Measurements from ENCODE around the gene ABCC4.
"Not testable (repeated sequence)": the region's sequence is repeated elsewhere in the genome, so short reads cannot be mapped to it uniquely, and the experiment has no call there.

The ABCC4 gene

DNA sequence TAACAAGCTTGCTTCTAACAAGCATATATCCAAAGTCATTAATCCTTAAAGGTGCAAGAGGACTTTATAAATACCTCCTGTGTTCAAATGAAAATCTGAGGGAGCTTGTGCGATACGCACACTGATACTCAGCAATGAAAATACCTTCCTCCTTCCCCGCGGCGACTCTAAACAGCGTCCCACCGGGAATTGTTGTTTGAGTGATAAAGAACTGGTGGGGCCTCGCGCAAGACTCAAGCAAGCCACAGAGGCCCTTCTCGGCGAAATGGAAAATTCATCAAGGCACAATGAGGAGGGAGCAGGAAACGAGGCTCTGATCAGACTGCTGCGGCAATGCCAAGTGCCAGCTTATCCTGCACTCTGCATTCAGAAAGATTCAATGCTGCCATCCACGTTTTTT lies 126.7 kb downstream of the ABCC4 start:
- in situ Hi-C loops (cut with HindIII; ENCODE audit: low sequenced_read_pairs), result no loop called here

DNA sequence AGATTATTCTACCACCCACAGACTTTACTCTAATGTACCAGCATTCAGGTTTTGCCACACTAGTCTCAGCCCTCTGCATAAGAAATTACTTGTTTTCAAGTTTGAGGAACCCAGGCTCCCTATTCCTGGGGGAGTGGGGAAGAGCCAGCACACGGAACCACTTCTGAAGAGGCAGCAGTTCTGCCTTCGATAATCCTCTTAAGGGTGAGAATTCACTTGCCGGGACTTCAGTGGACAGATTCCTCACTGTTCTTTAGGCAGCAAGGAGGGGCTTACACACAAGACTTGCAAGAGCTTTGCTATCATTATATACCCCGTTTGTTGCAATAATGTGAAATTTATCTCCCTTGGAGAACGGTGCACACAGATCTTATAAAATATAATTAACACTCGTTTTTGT lies 133.1 kb downstream of the ABCC4 start:
- in situ Hi-C loops (cut with HindIII; ENCODE audit: low sequenced_read_pairs), result no loop called here

DNA sequence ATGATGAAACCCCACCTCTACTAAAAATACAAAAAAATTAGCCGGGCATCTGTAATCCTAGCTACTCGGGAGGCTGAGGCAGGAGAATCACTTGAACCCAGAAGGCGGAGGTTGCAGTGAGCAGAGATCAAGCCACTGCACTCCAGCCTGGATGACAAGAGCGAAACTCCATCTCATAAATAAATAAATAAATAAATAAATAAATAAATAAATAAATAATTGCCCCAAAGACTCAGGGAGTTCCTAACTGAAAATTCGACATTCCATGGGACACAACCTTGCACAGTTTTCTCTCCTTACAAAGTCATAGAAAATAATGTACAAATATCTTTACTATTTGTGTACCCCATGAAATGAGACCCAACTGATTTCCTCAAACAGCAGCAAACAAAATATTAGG lies 134.2 kb downstream of the ABCC4 start:
- in situ Hi-C loops (cut with HindIII; ENCODE audit: low sequenced_read_pairs), result not testable (repeated sequence)

DNA sequence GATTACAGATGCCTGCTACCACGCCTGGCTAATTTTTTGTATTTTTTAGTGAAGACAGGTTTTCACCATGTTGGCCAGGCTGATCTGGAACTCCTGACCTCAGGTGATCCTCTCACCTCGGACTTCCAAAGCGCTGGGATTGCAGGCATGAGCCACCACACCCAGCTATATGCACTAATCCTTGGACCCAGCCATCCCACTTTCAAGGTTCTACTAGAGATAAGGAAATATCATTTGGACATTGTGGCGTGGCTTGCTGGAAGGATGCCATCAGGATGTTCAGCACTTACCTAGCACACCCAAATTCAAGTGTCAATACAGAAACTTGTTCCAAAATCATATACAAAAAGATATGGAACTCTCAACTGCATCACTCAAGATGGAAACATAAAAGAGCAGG lies 136.4 kb downstream of the ABCC4 start:
- in situ Hi-C loops (cut with HindIII; ENCODE audit: low sequenced_read_pairs), result no loop called here

DNA sequence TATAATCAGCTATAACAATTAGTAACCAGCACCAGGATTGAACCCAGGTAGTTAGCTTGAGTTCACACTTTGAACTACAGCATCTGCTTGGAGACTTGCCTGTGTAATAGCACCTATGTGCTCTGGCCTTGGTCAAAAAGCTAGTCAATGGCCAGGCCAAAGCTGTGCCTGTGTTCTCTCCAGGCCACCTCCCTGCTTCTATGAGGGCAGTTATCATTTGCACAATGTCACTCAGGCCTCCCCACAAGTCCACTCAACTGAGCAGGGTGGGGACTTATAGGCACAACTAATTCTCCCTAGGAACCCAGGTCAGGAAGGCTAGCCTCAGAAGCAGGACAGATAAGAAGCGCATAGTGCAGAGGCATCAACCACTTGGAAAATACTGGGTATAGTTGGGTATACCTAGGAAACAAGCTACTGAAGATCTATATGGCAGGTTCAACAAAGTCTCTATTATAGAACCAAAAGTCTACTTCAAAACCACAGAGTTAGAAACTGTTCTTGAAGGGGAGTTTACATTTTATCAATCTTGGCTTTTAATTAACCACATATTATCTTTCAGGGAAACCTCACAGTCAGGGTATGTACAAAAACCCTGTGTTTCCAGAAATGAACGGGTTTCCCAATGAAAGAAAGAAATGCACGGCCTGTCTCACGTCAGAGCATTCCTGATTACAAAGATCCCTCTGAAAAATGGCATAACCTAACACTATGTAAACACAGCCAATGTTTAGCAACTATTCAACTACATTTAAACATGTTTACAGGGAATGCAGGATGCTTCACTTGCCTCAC lies 140.9 kb downstream of the ABCC4 start:
- in situ Hi-C loops (cut with HindIII; ENCODE audit: low sequenced_read_pairs), result no loop called here

DNA sequence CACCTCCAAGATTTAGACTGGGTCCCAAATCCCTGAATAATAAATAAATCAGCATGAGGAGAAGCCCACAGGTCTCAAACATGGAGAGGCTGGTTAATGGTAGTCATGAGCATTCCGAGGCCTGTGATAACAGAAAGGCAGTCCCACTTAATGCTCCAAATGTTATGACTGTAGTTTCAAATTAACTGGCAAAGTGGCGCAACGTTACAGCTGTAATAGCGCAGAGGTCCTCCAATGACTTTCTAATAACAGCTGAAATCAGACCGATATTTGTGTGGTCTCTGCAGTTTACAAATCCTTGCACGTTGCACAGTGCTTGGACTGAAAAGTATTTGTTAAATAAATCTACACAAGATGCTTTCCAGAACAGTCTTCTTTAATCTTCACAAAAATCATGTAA lies 141.8 kb downstream of the ABCC4 start:
- in situ Hi-C loops (cut with HindIII; ENCODE audit: low sequenced_read_pairs), result no loop called here

DNA sequence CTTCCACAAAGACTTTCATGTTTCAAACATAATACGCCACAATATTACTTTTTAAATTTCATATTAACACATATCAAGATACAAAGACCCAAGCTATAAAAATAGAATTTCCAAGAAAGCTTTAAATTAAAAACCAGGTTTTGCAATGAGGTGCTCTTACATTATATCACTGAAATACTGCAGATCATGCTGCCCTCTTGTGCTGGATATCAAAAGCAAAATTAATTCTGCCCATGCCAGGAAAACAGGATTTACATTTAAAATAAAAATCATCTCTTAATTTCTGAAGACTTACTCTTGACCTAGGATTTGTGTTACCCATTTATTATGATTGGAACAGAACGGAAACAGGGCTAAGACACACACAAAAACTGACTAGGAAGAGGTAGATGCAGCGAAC lies 145.0 kb downstream of the ABCC4 start:
- in situ Hi-C loops (cut with HindIII; ENCODE audit: low sequenced_read_pairs), result no loop called here

DNA sequence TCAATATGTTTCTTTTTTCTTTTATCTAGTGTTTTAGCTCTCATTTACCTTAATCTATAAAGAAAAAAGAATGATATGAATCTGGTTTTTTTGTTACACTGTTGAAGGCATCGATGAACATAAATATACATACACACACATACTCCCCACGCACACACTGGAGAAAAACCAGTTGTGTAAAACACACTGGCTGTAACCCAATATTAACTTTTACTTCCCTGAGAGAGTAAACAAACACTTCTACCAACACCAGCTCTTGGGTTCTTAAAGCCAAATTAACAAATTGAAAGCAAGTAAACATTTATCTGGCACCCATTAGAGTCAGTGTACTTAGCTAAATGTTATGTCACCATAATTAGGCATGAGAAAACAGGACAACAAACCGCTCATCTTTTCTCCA lies 145.7 kb downstream of the ABCC4 start:
- in situ Hi-C loops (cut with HindIII; ENCODE audit: low sequenced_read_pairs), result no loop called here

DNA sequence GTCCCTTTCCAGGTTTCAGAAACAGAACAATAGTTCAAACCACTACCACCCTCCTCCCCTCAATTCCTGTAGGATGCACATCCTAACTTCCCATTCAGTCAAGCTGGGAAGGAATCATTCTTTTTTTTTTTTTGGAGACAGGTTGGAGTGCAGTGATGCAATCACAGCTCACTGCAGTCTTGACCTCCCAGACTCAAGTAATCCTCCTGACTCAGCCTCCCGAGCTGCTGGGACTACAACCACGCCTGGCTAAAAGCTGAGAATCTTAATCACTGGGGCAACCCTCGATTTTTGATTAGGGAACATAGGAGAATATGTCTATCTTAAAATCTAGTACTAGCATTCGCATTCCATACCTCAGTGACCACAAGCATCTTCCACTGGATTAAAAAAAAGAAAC lies 146.2 kb downstream of the ABCC4 start:
- in situ Hi-C loops (cut with HindIII; ENCODE audit: low sequenced_read_pairs), result no loop called here

DNA sequence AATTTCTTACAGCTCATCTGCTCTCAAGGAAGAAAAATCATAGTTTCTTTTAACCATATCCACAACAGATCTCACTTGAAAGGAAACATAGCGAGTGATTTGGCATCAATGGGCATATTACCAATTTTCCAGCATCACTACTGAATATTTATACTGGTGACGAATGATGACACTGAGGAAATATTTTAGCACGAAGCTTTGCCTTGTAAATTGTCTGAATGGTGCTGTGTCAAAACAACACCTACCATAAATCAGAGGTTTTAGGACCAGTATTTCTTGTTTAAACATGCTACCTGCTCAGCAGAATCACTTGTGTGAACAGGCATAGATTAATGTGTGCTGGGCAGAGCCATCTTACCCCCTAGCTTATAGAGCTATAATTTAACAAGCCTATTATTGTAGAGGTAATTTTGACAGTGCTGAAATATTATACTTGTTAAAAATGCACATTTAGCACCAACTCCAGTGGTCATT lies 146.8 kb downstream of the ABCC4 start:
- in situ Hi-C loops (cut with HindIII; ENCODE audit: low sequenced_read_pairs), result no loop called here

DNA sequence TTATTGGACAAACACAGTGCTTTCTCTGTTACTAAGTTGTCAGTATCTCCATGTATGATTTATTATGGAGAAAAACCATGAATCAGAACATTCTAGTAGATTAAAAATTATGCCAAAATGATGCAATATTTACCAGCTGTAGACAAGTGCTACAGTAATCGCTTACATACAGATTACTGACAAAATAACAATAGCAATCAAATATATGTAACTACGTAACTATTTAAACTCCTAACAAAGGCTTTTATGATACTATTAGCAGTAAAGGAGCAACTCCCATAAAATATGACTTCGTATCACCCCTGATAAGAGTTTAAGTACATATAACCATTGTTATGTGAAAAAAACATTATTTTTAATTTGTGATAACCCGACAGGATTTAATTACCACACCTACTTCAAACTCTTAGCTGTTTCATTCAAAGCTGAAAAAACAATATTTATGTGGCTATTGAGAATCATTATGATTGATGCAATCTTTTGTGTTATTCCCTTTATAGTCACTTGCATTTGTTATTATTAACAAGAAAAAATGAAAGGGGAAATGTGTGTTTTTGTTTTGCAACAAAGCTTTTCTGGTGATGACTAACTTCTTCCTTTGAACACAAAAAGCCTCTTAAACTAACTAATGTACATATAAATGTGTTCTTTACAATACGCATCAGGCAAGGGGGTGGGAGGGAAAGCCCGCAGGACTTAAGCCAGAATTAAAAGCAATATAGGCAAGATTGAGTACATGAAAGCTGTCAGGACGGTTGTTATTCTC lies 147.4 kb downstream of the ABCC4 start:
- in situ Hi-C loops (cut with HindIII; ENCODE audit: low sequenced_read_pairs), result no loop called here

DNA sequence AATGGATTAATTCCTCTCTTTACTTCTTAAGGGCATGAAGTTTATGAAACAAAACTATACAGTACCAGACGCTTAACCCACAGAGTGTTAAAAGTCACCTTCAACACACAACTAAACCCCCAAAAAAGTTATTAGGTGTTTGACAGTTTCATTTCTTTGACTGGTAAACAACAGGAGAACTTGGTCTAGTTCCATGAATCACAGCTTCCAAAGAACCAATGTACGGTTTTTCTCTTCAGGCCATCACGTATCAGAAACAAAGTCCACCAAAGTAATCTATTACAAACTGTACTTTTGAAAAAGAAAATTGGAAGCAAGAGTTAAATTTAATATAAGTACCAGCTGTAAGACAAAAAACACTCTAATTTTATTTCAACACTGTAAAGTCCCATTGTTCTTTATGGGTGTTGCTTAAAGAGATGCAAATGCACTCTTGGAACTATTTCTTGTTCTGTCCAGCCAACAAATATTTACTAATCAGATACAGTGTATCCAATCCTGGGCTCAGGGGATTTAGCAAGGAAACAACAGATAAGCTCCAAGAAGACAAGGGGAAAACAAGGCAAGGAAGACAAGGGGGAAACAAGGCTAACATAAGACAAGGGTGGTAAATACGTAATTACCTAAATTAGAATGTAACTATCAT lies 149.2 kb downstream of the ABCC4 start:
- in situ Hi-C loops (cut with HindIII; ENCODE audit: low sequenced_read_pairs), result no loop called here

DNA sequence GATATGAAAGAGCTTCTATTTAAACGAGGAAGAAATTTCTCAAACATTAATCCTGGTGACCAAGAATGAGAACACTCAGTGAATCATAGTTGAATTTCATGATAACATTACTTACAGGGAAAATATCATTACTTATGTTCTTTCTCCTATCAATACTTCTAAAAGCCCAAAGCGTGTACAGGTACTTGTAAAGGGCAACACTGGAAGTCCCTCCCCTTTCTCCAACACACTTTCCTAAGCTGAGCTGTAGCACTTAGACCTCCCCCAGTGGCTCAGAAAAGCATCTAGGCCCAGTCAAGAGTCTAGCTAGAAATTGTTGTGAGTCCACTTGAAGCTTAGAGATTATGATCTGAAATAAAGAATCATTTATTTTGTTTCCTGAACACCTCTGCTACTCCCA lies 150.7 kb downstream of the ABCC4 start:
- in situ Hi-C loops (cut with HindIII; ENCODE audit: low sequenced_read_pairs), result no loop called here

DNA sequence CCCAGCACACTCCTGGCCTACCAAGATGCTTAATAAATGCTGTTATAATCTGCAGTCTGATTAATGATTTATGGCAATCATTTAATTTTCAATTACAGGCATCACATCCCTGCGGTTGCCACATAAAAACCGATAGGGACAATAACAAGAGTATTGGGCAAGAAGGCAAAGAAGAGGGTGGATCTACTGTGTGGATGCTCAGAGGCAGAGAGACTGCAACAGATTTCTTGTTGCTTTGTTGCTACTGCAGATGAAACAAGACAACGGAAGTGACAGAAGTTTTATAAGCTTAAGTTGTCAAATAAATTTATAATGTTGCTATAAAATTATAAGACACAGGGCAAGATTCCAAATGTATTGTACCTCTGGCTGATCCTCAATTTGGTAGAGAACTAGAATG lies 154.8 kb downstream of the ABCC4 start:
- in situ Hi-C loops (cut with HindIII; ENCODE audit: low sequenced_read_pairs), result no loop called here

DNA sequence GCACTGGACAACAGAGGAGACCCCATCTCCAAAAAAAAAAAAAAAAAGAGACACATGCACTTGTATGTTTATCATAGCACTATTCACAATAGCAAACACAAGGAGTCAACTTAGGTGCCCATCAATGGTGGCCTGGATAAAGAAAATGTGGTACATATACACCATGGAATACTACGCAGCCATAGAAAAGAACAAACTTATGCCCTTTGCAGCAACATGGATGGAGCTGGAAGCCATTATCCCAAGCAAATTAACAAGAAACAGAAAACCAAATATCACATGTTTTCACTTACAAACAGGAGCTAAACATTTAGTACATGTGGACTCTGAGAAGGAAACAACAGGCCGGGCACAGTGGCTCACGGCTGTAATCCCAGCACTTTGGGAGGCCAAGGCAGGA lies 155.7 kb downstream of the ABCC4 start:
- in situ Hi-C loops (cut with HindIII; ENCODE audit: low sequenced_read_pairs), result no loop called here

DNA sequence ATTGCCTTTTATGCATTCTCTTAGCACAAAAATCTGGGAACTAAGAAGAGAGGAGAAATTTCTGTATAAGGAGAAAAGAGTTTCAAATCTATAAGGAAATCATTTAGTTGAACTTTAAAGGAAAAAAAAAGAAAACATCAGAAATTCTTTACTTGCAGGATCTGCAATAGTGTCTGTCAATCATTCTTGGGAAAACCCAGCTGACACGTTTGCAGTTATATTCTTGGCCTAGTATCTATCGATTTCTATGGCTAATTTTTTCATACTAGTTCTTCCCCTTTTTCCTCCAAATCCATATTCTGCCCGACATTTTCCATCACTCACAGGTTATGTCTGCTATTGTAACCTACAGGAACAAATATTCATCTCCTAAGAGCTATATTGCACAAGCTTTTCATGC lies 160.7 kb downstream of the ABCC4 start:
- in situ Hi-C loops (cut with HindIII; ENCODE audit: low sequenced_read_pairs), result loop anchor here (5.0 kb wide), 1 partner anchor 33 kb away; no protein-coding TSS in a partner anchor

DNA sequence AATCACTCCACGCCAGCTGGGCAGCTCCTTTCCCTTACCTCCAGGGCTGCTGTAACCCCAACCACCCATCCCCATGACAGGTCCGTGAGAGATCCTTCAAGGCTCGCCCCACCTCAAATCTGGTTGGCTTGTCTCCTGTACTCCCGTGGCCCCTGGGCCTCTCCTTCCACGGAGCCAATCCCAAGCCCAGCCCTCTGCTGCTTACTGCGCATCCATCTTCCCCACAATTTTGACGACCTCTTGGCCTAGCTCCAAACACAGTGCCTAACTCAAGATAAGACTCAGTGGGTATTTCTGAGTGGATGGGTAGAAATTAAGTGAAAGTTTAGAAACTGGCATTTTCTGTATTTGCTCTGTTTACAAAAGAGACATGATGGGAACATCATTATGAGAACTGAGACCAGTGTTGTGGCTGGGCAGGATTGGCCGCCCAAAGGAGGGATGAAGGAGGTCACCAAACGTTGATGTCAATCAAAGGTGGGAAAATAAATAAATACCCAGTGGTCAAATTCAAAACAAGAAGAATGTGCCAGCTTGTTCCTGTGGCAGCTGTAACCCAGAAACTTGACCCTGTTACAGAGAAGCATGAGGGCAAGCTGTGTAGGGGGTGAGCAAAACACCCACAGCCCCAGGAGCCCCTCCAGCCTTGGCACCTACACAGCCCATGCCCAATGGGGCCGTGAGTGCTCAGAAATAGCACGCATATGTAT lies 162.2 kb downstream of the ABCC4 start:
- in situ Hi-C loops (cut with HindIII; ENCODE audit: low sequenced_read_pairs), result no loop called here

DNA sequence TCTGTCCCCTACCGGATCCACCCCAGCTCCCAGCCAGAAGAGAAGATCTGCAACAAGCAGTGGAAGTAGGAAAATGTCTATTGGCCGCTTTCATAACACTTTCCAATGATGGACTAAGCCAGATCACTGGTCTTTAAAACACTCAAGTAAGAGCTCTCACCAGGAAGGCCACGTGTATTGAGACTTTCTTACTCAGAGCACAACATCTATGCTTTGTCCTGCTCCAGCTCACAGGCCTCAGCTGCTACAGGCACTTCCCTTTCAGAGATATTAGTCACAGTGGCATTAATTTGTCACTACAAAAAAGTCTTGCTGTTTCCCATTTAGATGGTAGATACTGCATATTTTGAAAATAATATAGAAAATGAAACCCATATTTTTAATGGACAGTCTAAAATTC lies 164.2 kb downstream of the ABCC4 start:
- in situ Hi-C loops (cut with HindIII; ENCODE audit: low sequenced_read_pairs), result no loop called here

DNA sequence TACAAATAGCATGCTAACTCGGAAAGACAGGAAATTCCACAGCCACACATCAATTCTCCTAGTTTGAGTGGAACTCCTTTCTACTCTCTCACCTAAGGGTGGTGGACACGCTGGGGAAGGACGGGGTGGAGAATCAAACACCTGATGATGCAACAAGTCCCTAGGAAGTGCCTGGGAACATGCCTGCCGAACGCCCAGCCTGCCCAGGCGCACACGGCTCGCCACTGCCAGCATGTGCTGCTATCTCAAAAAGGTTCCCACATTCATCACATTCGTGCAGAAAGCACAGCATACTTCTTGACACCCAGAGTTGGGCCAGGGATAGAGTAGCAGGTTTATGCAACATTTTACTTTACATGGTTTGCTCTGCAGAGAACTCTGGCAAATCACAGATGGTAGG lies 164.6 kb downstream of the ABCC4 start:
- in situ Hi-C loops (cut with HindIII; ENCODE audit: low sequenced_read_pairs), result no loop called here

DNA sequence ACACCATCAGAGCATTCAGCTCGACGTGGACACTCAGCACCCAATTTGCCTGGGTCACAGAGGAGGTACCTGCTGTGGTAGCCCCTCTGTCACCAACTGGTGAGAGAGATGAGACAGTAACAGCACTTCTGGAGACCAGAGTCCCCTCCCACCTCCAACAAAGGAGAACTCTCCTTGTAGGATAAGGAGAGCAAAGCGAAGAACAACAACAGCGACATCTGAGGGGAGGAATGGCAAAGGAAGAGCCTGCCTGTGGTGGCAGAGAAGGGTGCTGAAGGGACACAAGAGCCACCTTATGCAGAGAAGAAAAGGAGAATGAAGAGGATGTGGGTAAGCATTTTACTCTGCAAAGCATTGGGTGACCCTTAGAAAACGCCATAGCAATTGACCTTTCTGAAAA lies 167.8 kb downstream of the ABCC4 start:
- in situ Hi-C loops (cut with HindIII; ENCODE audit: low sequenced_read_pairs), result no loop called here

DNA sequence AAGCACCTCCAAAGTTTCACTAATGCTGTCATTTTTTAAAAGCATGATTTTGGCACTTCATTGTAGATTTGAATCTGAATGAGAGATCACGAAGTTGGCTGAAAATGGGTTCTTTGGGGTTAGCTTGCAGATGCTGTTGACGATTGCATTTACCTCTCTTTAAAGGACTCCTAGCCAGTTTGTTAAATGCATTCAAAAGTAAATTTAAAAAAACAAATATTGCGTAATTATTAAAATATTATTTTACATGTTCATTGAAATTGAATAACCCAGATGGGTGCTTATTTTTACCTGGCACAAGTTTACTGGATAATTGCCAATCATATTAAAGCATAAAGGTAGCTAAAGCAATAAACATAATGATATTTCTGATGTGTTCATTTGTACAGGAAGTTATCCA lies 172.2 kb downstream of the ABCC4 start:
- in situ Hi-C loops (cut with HindIII; ENCODE audit: low sequenced_read_pairs), result no loop called here
